ENCODE data around the gene ARHGEF7. TPM values are rescaled to one million over a fixed set of nuclear protein-coding genes. Genes with fewer than 3 reads are reported as not detected.

ARHGEF7 gene
- total RNA-seq, 1 experiment from 2014 or later: 47.3 TPM

DNA sequence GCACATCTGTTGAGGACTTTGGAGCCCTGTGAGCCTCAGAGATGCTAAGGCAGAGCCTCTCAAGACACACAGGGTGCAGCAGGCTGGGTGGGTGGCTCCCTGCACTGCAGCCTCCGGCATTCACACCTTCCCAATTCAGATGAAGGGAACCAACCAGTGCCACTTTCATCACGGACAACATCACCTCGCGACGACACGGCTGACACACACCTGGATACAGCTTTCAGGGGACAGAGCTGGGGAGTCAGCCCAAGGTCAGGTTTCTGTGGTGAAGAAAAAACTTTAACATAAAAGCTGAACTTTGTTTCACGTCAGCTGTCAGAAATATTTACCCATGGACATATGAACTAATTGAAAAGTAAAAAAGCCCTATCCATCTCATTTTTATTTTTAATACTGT, 24.9 kb upstream of the ARHGEF7 start (continued):
- TF ChIP-seq, protein P1, sequence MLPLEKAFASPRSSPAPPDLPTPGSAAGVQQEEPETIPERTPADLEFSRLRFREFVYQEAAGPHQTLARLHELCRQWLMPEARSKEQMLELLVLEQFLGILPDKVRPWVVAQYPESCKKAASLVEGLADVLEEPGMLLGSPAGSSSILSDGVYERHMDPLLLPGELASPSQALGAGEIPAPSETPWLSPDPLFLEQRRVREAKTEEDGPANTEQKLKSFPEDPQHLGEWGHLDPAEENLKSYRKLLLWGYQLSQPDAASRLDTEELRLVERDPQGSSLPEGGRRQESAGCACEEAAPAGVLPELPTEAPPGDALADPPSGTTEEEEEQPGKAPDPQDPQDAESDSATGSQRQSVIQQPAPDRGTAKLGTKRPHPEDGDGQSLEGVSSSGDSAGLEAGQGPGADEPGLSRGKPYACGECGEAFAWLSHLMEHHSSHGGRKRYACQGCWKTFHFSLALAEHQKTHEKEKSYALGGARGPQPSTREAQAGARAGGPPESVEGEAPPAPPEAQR (CRISPR knock-in tag; IDR thresholded peaks at IDR 0.05): no peak
- TF ChIP-seq FOXK1 (CRISPR knock-in tag; IDR thresholded peaks at IDR 0.05): no peak
- TF ChIP-seq, protein P2, sequence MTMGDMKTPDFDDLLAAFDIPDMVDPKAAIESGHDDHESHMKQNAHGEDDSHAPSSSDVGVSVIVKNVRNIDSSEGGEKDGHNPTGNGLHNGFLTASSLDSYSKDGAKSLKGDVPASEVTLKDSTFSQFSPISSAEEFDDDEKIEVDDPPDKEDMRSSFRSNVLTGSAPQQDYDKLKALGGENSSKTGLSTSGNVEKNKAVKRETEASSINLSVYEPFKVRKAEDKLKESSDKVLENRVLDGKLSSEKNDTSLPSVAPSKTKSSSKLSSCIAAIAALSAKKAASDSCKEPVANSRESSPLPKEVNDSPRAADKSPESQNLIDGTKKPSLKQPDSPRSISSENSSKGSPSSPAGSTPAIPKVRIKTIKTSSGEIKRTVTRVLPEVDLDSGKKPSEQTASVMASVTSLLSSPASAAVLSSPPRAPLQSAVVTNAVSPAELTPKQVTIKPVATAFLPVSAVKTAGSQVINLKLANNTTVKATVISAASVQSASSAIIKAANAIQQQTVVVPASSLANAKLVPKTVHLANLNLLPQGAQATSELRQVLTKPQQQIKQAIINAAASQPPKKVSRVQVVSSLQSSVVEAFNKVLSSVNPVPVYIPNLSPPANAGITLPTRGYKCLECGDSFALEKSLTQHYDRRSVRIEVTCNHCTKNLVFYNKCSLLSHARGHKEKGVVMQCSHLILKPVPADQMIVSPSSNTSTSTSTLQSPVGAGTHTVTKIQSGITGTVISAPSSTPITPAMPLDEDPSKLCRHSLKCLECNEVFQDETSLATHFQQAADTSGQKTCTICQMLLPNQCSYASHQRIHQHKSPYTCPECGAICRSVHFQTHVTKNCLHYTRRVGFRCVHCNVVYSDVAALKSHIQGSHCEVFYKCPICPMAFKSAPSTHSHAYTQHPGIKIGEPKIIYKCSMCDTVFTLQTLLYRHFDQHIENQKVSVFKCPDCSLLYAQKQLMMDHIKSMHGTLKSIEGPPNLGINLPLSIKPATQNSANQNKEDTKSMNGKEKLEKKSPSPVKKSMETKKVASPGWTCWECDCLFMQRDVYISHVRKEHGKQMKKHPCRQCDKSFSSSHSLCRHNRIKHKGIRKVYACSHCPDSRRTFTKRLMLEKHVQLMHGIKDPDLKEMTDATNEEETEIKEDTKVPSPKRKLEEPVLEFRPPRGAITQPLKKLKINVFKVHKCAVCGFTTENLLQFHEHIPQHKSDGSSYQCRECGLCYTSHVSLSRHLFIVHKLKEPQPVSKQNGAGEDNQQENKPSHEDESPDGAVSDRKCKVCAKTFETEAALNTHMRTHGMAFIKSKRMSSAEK (CRISPR knock-in tag; IDR thresholded peaks at IDR 0.05; ENCODE audit: borderline replicate concordance): no peak
- TF ChIP-seq, protein P3, sequence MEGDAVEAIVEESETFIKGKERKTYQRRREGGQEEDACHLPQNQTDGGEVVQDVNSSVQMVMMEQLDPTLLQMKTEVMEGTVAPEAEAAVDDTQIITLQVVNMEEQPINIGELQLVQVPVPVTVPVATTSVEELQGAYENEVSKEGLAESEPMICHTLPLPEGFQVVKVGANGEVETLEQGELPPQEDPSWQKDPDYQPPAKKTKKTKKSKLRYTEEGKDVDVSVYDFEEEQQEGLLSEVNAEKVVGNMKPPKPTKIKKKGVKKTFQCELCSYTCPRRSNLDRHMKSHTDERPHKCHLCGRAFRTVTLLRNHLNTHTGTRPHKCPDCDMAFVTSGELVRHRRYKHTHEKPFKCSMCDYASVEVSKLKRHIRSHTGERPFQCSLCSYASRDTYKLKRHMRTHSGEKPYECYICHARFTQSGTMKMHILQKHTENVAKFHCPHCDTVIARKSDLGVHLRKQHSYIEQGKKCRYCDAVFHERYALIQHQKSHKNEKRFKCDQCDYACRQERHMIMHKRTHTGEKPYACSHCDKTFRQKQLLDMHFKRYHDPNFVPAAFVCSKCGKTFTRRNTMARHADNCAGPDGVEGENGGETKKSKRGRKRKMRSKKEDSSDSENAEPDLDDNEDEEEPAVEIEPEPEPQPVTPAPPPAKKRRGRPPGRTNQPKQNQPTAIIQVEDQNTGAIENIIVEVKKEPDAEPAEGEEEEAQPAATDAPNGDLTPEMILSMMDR (IDR thresholded peaks at IDR 0.05): no peak
- no peak for TF ChIP-seq NFYB (CRISPR knock-in tag; conservative IDR thresholded peaks at IDR 0.05; ENCODE audit: low read depth)

DNA sequence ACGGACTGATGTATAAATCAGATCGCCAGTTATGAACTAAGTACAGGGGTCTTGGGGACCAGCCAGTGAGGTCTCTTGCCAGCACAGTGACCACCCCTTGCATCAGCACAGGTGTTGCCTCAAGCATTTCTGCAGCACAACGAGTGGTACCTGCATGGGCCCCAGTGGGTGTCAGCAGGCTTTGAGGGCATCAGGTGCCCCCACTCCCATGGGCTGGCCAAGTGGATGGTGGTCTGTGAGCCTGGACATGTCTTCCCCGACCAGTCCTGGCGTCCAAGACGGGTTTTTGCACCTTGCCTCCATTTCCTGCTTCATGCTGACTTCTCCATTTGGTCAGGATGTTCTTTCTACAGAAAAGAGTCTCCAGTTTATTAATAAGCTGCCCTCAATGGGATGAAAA, 22.4 kb upstream of the ARHGEF7 start:
- Mint-ChIP-seq H3K4me3 (no peak overlapping the region), H3K27ac (no peak overlapping the region), H3K9me3 (peaks cover under 1% of the 10 kb centered on the region; the same call in 1 of the 2 replicates), H3K27me3 (ENCODE audit: low read depth) (peaks cover 4% of the 10 kb centered on the region), H3K4me1 (0 out of 2 replicates have a peak, but pooled peaks cover 4% of the 10 kb centered on the region), H3K36me3 (no peaks in the 10 kb centered on the region)
- ChIA-PET CTCF (no interaction called here), POLR2A (no interaction called here)
- TF ChIP-seq, protein P4, sequence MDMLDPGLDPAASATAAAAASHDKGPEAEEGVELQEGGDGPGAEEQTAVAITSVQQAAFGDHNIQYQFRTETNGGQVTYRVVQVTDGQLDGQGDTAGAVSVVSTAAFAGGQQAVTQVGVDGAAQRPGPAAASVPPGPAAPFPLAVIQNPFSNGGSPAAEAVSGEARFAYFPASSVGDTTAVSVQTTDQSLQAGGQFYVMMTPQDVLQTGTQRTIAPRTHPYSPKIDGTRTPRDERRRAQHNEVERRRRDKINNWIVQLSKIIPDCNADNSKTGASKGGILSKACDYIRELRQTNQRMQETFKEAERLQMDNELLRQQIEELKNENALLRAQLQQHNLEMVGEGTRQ (CRISPR knock-in tag; IDR thresholded peaks at IDR 0.05): no peak
- TF ChIP-seq GTF2I (CRISPR knock-in tag; conservative IDR thresholded peaks at IDR 0.05) (no peak), ZNF416 (CRISPR knock-in tag; IDR thresholded peaks at IDR 0.05) (no peak), NR1H2 (CRISPR knock-in tag; IDR thresholded peaks at IDR 0.05) (no peak), MYBL2 (CRISPR knock-in tag; IDR thresholded peaks at IDR 0.05) (no peak), PRRX2 (CRISPR knock-in tag; IDR thresholded peaks at IDR 0.05) (no peak)
- TF ChIP-seq, protein P5, sequence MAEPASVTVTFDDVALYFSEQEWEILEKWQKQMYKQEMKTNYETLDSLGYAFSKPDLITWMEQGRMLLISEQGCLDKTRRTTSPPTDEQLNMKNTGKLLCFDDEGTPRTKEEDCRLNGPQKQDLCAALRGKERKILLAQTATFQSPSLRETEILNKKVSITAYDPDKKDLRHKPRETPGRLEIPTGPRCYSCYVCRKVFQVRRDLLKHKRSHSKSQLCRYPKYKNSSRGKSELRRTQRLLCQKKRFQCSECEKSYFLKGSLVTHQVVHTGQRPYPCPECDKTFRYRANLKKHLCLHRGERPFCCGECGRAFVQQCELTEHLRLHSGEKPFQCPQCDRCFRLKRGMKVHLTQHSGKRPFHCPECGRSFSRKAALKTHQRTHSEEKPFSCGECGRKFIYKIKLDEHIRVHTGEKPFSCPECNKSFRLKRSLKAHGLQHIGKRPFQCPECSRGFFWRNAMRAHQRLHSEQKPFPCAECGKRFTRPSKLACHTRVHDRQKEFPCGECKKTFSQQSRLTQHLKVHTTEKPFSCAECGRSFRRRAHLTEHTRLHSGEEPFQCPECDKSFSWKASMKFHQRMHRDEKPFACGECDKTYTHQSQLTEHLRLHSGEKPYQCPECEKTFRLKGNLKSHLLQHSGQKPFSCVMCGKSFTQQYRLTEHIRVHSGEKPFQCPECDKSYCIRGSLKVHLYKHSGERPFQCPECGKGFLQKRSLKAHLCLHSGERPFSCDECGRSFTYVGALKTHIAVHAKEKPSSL (CRISPR knock-in tag; conservative IDR thresholded peaks at IDR 0.05): no peak
- DNase-seq (ENCODE audit: low spot score) (no peak), ATAC-seq (no peak)

DNA sequence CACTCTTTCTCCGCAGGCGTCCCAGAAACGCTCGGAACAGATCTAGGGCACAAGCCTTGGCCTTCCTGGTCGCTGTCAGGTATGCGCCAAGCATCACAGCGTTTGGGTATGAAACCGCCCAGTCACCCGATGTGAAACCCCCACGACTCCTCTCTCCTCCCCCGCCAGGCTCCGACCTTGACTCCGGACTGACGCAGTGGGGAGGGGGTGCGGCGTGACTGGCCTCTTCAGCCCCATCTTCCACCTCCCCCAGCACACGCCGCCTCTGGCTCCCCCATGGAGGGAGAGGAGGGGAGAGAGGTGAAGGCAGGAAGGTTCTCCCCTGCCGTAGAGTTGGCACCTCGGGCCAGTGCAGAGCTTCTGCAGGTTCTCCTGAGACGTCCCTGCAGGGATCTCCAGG, 22.0 kb upstream of the ARHGEF7 start:
- TF ChIP-seq ZNF232 (CRISPR knock-in tag; IDR thresholded peaks at IDR 0.05) (no peak), CBFB (CRISPR knock-in tag; IDR thresholded peaks at IDR 0.05; ENCODE audit: low read depth) (no peak), NR2C2 (CRISPR knock-in tag; IDR thresholded peaks at IDR 0.05) (no peak), RORB (CRISPR knock-in tag; IDR thresholded peaks at IDR 0.05) (no peak), CREM (CRISPR knock-in tag; IDR thresholded peaks at IDR 0.05) (no peak)
- TF ChIP-seq, protein P6, sequence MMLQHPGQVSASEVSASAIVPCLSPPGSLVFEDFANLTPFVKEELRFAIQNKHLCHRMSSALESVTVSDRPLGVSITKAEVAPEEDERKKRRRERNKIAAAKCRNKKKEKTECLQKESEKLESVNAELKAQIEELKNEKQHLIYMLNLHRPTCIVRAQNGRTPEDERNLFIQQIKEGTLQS (CRISPR knock-in tag; conservative IDR thresholded peaks at IDR 0.05): no peak
- ATAC-seq (no peak), DNase-seq (ENCODE audit: low spot score) (no peak)
- ChIA-PET POLR2A (no interaction called here), CTCF (no interaction called here)
- Mint-ChIP-seq H3K27ac (no peak overlapping the region), H3K4me1 (0 out of 2 replicates have a peak, but pooled peaks cover 4% of the 10 kb centered on the region), H3K27me3 (ENCODE audit: low read depth) (peaks cover 4% of the 10 kb centered on the region), H3K9me3 (no peaks in the 10 kb centered on the region), H3K36me3 (no peaks in the 10 kb centered on the region), H3K4me3 (no peak overlapping the region)
